ENCODE results near the gene DTNBP1.

Gene DTNBP1

GRCh38 chr6:15588971-15589634 lies 73.7 kb downstream of the DTNBP1 start:
- Histone ChIP-seq H3K4me1 (no peaks in the 10 kb centered on the region; the same call in 1 of the 2 replicates), H3K27me3 (no peaks in the 10 kb centered on the region), H3K4me3 (ENCODE audit: low read depth, low read length) (no peak overlapping the region), H3K9me3 (no peaks in the 10 kb centered on the region), H3K36me3 (no peaks in the 10 kb centered on the region)
- no peak for TF ChIP-seq CTCF (IDR thresholded peaks at IDR 0.05; ENCODE audit: low read depth, low read length)
- no peak for DNase-seq

GRCh38 chr6:15586503-15586902 lies 76.3 kb downstream of the DTNBP1 start:
- no peaks in the 10 kb centered on the region for H3K27me3 ChIP-seq
- no peaks in the 10 kb centered on the region for H3K9me3 ChIP-seq
- no peak overlapping the region for H3K4me3 ChIP-seq (ENCODE audit: low read depth, low read length)
- no peak for TF ChIP-seq CTCF (IDR thresholded peaks at IDR 0.05; ENCODE audit: low read depth, low read length)
- DNase-seq = no peak
- H3K4me1 ChIP-seq = no peaks in the 10 kb centered on the region
- H3K36me3 ChIP-seq = no peaks in the 10 kb centered on the region

GRCh38 chr6:15585760-15586214 lies 77.0 kb downstream of the DTNBP1 start:
- Histone ChIP-seq H3K4me1 (no peaks in the 10 kb centered on the region), H3K4me3 (ENCODE audit: low read depth, low read length) (no peak overlapping the region), H3K27me3 (no peaks in the 10 kb centered on the region), H3K9me3 (no peaks in the 10 kb centered on the region), H3K36me3 (no peaks in the 10 kb centered on the region)
- DNase-seq = no peak
- TF ChIP-seq CTCF (IDR thresholded peaks at IDR 0.05; ENCODE audit: low read depth, low read length) = no peak

GRCh38 chr6:15582499-15582898 lies 80.3 kb downstream of the DTNBP1 start:
- DNase-seq = no peak
- H3K27me3 ChIP-seq = no peaks in the 10 kb centered on the region
- TF ChIP-seq CTCF (IDR thresholded peaks at IDR 0.05; ENCODE audit: low read depth, low read length) = no peak
- no peak overlapping the region for H3K4me3 ChIP-seq (ENCODE audit: low read depth, low read length)
- no peaks in the 10 kb centered on the region for H3K36me3 ChIP-seq
- no peaks in the 10 kb centered on the region for H3K4me1 ChIP-seq
- H3K9me3 ChIP-seq = no peaks in the 10 kb centered on the region

GRCh38 chr6:15581751-15582150 lies 81.1 kb downstream of the DTNBP1 start:
- H3K27me3 ChIP-seq = no peaks in the 10 kb centered on the region
- no peak for DNase-seq
- no peaks in the 10 kb centered on the region for H3K36me3 ChIP-seq
- H3K9me3 ChIP-seq = no peaks in the 10 kb centered on the region
- no peak overlapping the region for H3K4me3 ChIP-seq (ENCODE audit: low read depth, low read length)
- H3K4me1 ChIP-seq = no peaks in the 10 kb centered on the region
- TF ChIP-seq CTCF (IDR thresholded peaks at IDR 0.05; ENCODE audit: low read depth, low read length) = no peak

GRCh38 chr6:15580326-15580725 lies 82.5 kb downstream of the DTNBP1 start:
- Histone ChIP-seq H3K4me1 (no peaks in the 10 kb centered on the region), H3K36me3 (no peaks in the 10 kb centered on the region), H3K27me3 (no peaks in the 10 kb centered on the region), H3K4me3 (ENCODE audit: low read depth, low read length) (no peak overlapping the region), H3K9me3 (no peaks in the 10 kb centered on the region)
- DNase-seq = no peak
- no peak for TF ChIP-seq CTCF (IDR thresholded peaks at IDR 0.05; ENCODE audit: low read depth, low read length)
